Ramos (cell line): ENCODE results near the gene KDM4B.
"Not testable (repeated sequence)": the region's sequence is repeated elsewhere in the genome, so short reads cannot be mapped to it uniquely, and the experiment has no call there.

Experiments used
- in situ Hi-C: fragments of 300-500 bp; cut with MboI; formaldehyde crosslinking; loops from one replicate; pipeline ENCODE4 v1.14.3; 2022; ENCODE audit warnings: low sequenced_read_pairs; ENCODE audit not compliant: unreplicated experiment

KDM4B gene

GRCh38 chr19:5006821-5007220, 37.9 kb downstream of the KDM4B start:
- in situ Hi-C loops = no loop called here

- in situ Hi-C loops = no loop called here
These were observed 42.7 kb downstream of the KDM4B start for GRCh38 chr19:5011476-5012238.

- in situ Hi-C loops = no loop called here
These were observed 44.0 kb downstream of the KDM4B start for GRCh38 chr19:5012688-5013457.

DNA sequence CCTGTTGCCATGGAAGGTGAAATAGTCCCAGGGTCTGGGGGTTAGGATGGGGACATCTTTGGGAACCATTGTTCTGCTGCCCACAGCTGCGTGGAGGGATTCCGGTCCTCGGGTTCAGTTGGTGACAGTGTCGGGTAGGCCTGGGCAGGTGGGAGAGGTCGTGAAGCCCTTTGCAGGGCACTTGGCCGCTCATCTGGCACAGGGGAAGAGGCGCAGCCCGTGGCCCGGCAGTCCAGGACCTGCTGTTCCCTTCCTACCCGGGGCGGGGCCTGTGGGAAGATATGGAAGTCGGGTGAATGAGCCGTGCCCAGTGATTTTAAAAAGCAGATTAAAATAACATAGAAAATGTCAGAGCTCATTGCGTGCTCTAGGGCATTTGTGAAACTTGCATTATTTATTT, 44.8 kb downstream of the KDM4B start:
- in situ Hi-C loops = no loop called here

GRCh38 chr19:5014941-5015340, 46.0 kb downstream of the KDM4B start:
- in situ Hi-C loops = no loop called here

- in situ Hi-C loops = no loop called here
These were observed 47.4 kb downstream of the KDM4B start for GRCh38 chr19:5016268-5016667.

- in situ Hi-C loops = no loop called here
These were observed 47.9 kb downstream of the KDM4B start for GRCh38 chr19:5016781-5017180.

GRCh38 chr19:5017235-5017634, 48.3 kb downstream of the KDM4B start:
- in situ Hi-C loops = no loop called here

- in situ Hi-C loops = no loop called here
These were observed 49.5 kb downstream of the KDM4B start for GRCh38 chr19:5018224-5019015.

DNA sequence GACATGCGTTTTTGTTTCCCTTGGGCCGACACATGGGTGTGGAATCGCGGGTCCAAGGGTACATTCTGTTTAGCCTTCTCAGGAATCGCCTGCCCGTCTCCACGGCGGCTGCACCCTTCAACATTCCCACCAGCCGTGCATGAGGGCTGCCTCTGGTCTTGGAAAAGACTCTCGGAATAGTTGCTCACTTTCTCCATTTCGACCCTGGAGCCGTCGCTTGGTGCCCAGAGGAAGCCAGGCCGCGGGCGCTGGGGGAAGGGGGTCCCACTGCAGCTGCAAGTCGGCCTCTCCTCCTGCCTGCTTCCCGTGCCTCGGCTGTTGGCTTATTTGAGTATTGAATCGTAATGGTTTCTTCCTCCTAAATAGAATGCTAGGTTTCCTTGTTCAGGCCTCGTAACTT, 51.5 kb downstream of the KDM4B start:
- in situ Hi-C loops = no loop called here

DNA sequence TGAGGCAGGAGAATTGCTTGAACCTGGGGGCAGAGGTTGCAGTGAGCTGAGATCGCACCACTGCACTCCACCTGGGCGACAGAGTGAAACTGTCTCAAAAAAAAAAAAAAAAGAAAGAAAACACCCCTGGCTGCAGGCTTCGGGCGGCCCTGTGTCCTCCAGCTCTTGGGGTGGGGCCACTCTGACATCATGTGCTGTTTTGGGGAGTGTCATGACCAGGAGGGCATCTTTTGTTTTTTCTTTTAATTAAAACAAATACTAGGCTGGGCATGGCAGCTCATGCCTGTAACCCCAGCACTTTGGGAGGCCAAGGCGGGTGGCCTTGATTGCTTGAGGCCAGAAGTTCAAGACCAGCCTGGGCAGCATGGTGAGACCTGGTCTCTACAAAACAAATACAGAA, 52.1 kb downstream of the KDM4B start:
- in situ Hi-C loops = no loop called here

GRCh38 chr19:5022066-5022860, 53.4 kb downstream of the KDM4B start:
- in situ Hi-C loops = no loop called here

DNA sequence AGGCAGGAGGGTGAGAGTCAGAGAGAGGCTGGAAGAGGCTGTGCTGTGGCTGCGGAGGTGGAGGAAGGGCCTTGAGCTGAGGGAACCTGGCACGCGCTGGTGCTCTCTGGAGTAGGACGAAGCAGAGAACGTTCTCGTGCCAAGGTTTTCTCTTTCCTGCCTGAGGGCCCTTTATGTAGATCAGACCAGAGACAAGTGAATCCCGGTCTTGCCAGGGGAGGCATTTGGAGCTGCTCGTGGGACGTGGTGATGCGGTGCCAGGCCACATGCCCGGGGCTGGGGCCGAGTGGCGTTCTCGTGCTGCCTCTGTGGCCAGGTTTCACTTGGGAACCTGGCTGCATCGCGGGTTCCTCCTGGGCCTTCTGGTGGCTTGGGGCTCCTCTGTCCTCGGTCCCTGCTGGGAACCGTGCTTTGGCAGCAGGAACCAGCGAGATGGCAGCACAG, 54.2 kb downstream of the KDM4B start:
- in situ Hi-C loops = no loop called here

DNA sequence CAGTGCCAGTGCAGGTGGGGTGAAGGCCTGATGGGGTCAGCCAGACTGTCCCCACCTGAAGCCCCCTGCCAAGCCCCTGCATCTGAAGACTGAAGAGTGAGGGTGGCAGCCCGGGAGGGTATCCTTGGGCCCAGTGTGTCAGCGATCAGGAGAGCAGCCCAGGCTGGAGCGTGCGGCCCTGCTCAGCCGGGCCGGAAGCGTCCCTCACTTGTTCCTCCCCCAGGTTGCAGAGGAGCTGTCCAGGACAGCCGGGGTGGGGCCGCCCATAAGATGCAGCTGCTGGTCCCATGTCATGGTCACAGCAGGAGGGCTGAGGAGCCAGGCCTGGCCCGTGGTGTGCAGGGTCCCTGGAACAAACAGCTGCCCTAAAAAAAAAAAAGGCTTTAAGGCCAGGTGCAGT, 55.4 kb downstream of the KDM4B start:
- in situ Hi-C loops = no loop called here

DNA sequence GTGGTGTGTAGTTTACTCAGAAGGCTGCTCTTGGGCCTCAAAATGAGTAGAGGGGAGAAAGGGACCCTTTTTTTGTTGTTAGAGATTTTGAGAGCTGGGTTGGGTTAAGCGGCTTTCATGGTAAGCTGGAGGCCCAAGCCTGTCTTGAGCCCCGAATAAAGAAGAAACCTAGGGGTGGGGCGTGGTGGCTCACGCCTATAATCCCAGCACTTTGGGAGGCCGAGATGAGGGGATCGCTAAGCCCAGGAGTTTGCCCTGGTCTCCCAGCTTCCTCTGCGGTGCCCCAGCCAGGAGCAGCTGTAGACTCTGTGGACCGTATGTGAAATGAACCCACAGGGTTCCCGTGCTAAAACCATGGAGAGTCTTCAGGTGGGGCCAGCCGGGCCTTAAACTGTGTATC, 56.1 kb downstream of the KDM4B start:
- in situ Hi-C loops = no loop called here

GRCh38 chr19:5026706-5027273, 57.9 kb downstream of the KDM4B start:
- in situ Hi-C loops = no loop called here

DNA sequence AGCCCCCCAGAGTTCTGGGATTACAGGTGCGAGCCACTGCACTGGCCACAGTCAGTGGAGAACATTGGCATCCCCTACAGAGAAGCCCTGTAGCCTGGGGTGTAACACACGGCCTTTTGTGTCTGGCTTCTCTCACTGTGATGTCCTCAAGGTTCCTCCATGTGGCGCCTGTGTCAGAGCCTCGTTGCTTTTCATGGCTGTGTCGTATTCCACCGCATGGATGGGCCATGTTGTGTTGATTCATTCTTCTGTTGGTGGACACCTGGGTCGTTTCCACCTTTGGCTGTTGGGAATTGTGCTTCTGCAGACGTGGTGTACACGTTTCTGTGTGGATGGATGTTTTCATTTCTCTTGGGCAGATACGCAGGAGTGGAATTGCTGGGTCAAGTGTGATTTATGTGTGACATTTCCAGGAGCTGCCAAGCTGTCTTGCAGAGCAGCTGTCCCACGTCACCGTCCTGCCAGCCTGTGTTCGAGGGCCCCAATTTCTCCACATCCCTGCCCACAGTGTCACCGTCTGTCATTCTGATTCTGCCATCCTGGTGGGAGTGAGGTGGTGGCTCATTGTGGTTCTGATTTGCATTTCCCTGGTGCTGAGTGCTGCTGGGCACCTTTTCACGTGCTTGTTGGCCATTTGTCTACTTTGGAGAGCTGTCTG, 59.4 kb downstream of the KDM4B start:
- in situ Hi-C loops = no loop called here

DNA sequence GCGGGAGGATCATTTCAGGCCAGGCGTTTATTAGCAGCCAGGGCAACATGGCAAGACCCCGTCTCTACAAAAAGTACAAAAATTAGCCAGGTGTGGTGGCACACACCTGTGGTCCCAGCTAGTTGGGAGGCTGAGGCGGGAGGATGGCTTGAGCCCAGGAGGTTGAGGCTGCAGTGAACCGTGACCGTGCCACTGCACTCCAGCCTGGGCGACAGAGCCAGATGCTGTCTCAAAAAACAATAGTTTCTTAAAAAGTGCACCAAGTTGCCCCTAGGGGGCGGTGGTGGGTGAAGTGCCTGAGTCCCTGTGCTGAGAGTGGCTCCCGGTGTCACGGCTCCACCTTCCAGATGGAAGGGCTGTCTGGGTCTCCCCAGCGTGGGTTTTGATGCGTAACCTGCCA, 60.7 kb downstream of the KDM4B start:
- in situ Hi-C loops = not testable (repeated sequence)

- in situ Hi-C loops = loop anchor here (5.0 kb wide), 2 partner anchors 158 to 223 kb away; no protein-coding TSS in a partner anchor
These were observed 61.4 kb downstream of the KDM4B start for GRCh38 chr19:5030136-5030820.
